Panc1 (cell line): Measurements from ENCODE around the gene WDR93. TPM values are rescaled to one million over a fixed set of nuclear protein-coding genes. Genes with fewer than 3 reads are reported as not detected.

Source experiments
- ATAC-seq: fragments of 200-7000 bp; cut with Tn5 transposase; 2 replicates; pipeline ENCODE4 v1.9.1; 2020; ENCODE audit warnings: mild to moderate bottlenecking, moderate library complexity
- BruUV-seq: library from RNA; stranded (reverse); fragments of 400-500 nt; replicated peaks from 2 replicates; lab custom pipeline; 2021; lab: Mats Ljungman, UMichigan
- CTCF ChIA-PET: fragments of 300-600 bp; sonication (Branson Sonifier 250); formaldehyde crosslinking; loops from one replicate; lab custom pipeline; 2022; ENCODE audit warnings: antibody characterized with exemption; lab: Charles Lee
- POLR2A ChIA-PET: fragments of 300-600 bp; sonication (Branson Sonifier 250); formaldehyde crosslinking; loops from one replicate; lab custom pipeline; 2022; ENCODE audit warnings: antibody characterized with exemption; lab: Charles Lee
- DNase-seq: peaks from one replicate; pipeline ENCODE4 v3.0.0-alpha.2; 2010; ENCODE audit warnings: low read depth, low spot score
- H3K27ac ChIP-seq: 2 replicates; pipeline ENCODE4 v1.5.1; 2011; ENCODE audit warnings: mild to moderate bottlenecking, low read length, inconsistent platforms
- H3K27me3 ChIP-seq: fragments of 200-500 bp; sonication (Bioruptor generic); 2 replicates; pipeline ENCODE4 v1.6.0; 2014; ENCODE audit warnings: low read length, inconsistent platforms; ENCODE audit not compliant: control insufficient read depth, insufficient read depth
- H3K36me3 ChIP-seq: fragments of 200-500 bp; sonication (Bioruptor generic); 2 replicates; pipeline ENCODE4 v1.5.1; 2014; ENCODE audit warnings: inconsistent platforms, mild to moderate bottlenecking, low read length, moderate library complexity; ENCODE audit not compliant: control insufficient read depth, insufficient read depth
- H3K4me1 ChIP-seq: 2 replicates; pipeline ENCODE4 v1.5.1; 2011; ENCODE audit warnings: inconsistent platforms, mild to moderate bottlenecking, low read length, moderate library complexity; ENCODE audit not compliant: control insufficient read depth, insufficient read depth
- H3K4me3 ChIP-seq, 2 experiments: 2 replicates each; pipeline ENCODE4 v1.5.1; 2011 to 2012; ENCODE audit warnings: low read depth in 2 of 2, low read length in 2 of 2, mild to moderate bottlenecking in 2 of 2, inconsistent platforms in 1 of 2, moderate library complexity in 1 of 2
- H3K9me3 ChIP-seq: fragments of 200-500 bp; sonication (Bioruptor generic); 2 replicates; pipeline ENCODE4 v1.5.1; 2014; ENCODE audit warnings: low read depth, mild to moderate bottlenecking, inconsistent platforms, low read length, moderate library complexity; ENCODE audit not compliant: control insufficient read depth, insufficient read depth
- POLR2AphosphoS5 ChIP-seq: IDR thresholded peaks from 2 replicates; pipeline ENCODE4 v1.6.1; 2012; ENCODE audit warnings: mild to moderate bottlenecking, low read depth, low read length, moderate library complexity
- SIN3A ChIP-seq: IDR thresholded peaks from 2 replicates; pipeline ENCODE4 v1.6.1; 2012; ENCODE audit warnings: low read depth, mild to moderate bottlenecking, low read length, moderate library complexity, borderline replicate concordance; ENCODE audit not compliant: insufficient read depth
- TCF7L2 ChIP-seq: IDR thresholded peaks from 2 replicates; pipeline ENCODE4 v1.6.1; 2011; ENCODE audit warnings: mild to moderate bottlenecking, low read depth, low read length, inconsistent platforms
- in situ Hi-C: cut with HindIII; loops from 2 replicates; pipeline ENCODE4 v1.10.0; 2016; ENCODE audit warnings: low sequenced_read_pairs, low pct_unique_long_range_greater_than_20kb
- intact Hi-C: fragments of 100-400 bp; cut with micrococcal nuclease; formaldehyde crosslinking; loops from one replicate; pipeline ENCODE4 v1.10.0; 2022; ENCODE audit not compliant: unreplicated experiment
- total RNA-seq: library from RNA; stranded (reverse); gene quantifications from one replicate; pipeline ENCODE4 v1.2.1, GENCODE V29; 2021; ENCODE audit not compliant: unreplicated experiment
- TF ChIP-seq, protein P1 (sequence below), 2 experiments: IDR thresholded peaks; 2 replicates each; pipeline ENCODE4 v1.6.1; 2011 to 2012; ENCODE audit warnings: low read depth in 2 of 2, control low read depth in 1 of 2, low read length in 1 of 2, mild to moderate bottlenecking in 1 of 2, moderate library complexity in 1 of 2; ENCODE audit not compliant: insufficient read depth in 1 of 2
- TF ChIP-seq, protein P2 (sequence below): fragments of 450-650 bp; IDR thresholded peaks from 2 replicates; pipeline ENCODE4 v1.5.1; 2017; ENCODE audit warnings: mild to moderate bottlenecking

Gene WDR93
- total RNA-seq, 1 experiment from 2014 or later: 0.18 TPM

DNA sequence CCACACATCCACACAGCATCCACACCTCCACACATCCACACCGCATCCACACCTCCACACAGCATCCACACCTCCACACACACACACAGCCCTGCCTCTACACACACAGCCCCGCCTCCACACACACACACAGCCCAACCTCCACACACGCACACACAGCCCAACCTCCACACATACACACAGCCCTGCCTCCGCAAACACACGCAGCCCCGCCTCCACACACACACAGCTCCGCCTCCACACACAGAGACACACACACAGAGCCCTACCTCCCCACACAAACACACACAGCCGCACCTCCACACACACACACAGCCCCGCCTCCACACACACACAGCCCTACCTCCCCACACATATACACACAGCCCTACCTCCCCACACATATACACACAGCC, 55.8 kb downstream of the WDR93 start:
- Histone ChIP-seq H3K9me3 (no peaks in the 10 kb centered on the region), H3K27ac (no peak overlapping the region), H3K4me1 (peaks cover 5% of the 10 kb centered on the region), H3K27me3 (no peaks in the 10 kb centered on the region), H3K36me3 (no peaks in the 10 kb centered on the region), H3K4me3 (no peak overlapping the region)
- intact Hi-C loops (loop anchor here (10.0 kb wide), 1 partner anchor 328 kb away; no protein-coding TSS in a partner anchor), in situ Hi-C loops (no loop called here)
- no TSS peak for BruUV-seq
- TF ChIP-seq SIN3A (no peak), POLR2AphosphoS5 (no peak), TCF7L2 (no peak)
- TF ChIP-seq, protein P1, sequence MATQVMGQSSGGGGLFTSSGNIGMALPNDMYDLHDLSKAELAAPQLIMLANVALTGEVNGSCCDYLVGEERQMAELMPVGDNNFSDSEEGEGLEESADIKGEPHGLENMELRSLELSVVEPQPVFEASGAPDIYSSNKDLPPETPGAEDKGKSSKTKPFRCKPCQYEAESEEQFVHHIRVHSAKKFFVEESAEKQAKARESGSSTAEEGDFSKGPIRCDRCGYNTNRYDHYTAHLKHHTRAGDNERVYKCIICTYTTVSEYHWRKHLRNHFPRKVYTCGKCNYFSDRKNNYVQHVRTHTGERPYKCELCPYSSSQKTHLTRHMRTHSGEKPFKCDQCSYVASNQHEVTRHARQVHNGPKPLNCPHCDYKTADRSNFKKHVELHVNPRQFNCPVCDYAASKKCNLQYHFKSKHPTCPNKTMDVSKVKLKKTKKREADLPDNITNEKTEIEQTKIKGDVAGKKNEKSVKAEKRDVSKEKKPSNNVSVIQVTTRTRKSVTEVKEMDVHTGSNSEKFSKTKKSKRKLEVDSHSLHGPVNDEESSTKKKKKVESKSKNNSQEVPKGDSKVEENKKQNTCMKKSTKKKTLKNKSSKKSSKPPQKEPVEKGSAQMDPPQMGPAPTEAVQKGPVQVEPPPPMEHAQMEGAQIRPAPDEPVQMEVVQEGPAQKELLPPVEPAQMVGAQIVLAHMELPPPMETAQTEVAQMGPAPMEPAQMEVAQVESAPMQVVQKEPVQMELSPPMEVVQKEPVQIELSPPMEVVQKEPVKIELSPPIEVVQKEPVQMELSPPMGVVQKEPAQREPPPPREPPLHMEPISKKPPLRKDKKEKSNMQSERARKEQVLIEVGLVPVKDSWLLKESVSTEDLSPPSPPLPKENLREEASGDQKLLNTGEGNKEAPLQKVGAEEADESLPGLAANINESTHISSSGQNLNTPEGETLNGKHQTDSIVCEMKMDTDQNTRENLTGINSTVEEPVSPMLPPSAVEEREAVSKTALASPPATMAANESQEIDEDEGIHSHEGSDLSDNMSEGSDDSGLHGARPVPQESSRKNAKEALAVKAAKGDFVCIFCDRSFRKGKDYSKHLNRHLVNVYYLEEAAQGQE (IDR thresholded peaks at IDR 0.05; ENCODE audit: insufficient read depth in 1 of 2, low read depth in 2 of 2, low read length in 1 of 2): no peak
- POLR2A ChIA-PET: no interaction called here
- DNase-seq (no peak), ATAC-seq (no peak)
- CTCF ChIA-PET: no interaction called here

DNA sequence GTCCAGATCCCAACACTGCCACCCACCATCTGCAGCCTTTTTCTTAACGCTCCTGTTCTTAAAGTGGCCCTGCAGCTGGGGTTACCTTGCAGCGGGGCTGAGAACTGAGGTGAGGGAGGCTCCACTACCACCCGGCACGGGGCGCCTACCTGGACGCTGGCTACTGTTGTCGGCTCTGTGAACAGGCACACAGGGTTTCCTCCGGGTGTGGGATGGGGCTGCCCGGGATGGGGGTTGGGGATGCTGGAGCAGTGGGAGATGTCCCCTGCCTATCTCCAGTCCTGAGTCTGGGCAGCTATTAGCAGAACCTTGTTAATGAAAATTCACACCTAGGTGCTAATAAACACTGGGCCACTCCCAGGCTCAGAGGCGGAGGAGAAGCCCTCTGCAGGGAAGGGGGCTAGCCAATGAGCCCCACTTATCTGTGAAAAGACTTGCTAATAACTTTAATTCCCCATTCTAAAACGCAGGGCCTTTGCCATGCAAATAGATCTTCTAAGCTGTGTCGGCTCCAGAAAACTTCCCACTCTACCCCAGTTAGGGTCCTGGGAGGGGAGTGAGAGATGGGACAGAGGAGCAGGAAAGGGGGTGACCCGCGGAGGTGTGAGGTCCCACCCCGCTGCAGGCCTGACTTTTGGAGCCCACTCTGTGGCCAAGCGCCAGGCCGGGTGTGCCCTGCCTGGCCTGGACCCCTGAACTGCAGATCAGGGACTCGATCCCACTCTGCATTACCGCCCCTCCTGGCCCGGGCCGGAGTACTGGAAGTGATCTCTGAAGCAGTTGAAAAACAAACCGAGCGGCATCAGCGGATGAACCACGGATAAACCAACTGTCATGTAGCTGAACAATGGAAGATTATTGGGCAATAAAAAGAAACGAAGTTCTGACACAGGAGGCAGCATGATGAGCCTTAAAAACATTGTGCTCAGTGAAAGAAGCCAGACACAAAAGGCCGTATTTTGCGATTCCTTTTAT, 57.4 kb downstream of the WDR93 start:
- no TSS peak for BruUV-seq
- intact Hi-C loops (loop anchor here (10.0 kb wide), 1 partner anchor 327 kb away; no protein-coding TSS in a partner anchor), in situ Hi-C loops (no loop called here)
- Histone ChIP-seq H3K9me3 (no peaks in the 10 kb centered on the region), H3K27ac (no peak overlapping the region), H3K27me3 (no peaks in the 10 kb centered on the region), H3K36me3 (no peaks in the 10 kb centered on the region), H3K4me3 (no peak overlapping the region), H3K4me1 (peaks cover 5% of the 10 kb centered on the region)
- no peak for TF ChIP-seq TCF7L2
- POLR2A ChIA-PET: interaction anchor here (0.7 kb wide), 1 partner anchor 44 kb away, joined by 6 read pairs; no protein-coding TSS in a partner anchor
- DNase-seq (no peak), ATAC-seq (no peak)
- CTCF ChIA-PET: no interaction called here

DNA sequence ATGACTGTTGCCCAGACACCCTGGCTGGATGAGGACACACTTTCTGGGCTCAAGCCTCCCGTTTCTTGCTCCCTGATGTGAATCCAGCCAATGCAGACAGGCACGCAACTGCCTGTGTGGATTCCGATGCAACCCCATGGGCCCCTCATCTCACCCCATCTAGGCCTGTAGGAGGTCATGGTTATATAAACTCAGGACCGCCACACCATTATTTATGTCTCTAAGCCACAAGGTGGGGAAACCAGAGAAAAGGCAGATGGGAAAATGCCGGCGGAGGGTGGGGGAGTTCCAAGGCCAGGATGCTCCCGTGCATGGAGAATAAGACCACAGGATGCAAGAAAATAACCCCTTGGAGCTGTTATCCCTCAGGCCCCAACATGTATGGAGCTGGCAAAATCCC, 58.4 kb downstream of the WDR93 start:
- intact Hi-C loops (loop anchor here (10.0 kb wide), 1 partner anchor 326 kb away; no protein-coding TSS in a partner anchor), in situ Hi-C loops (no loop called here)
- peaks cover 5% of the 10 kb centered on the region for H3K4me1 ChIP-seq
- no peak for ATAC-seq
- no peaks in the 10 kb centered on the region for H3K36me3 ChIP-seq
- H3K4me3 ChIP-seq: no peak overlapping the region
- ChIA-PET POLR2A (no interaction called here), CTCF (no interaction called here)
- H3K9me3 ChIP-seq: no peaks in the 10 kb centered on the region
- no TSS peak for BruUV-seq
- no peak for TF ChIP-seq TCF7L2
- no peak for TF ChIP-seq POLR2AphosphoS5
- TF ChIP-seq SIN3A: no peak
- TF ChIP-seq, protein P2, sequence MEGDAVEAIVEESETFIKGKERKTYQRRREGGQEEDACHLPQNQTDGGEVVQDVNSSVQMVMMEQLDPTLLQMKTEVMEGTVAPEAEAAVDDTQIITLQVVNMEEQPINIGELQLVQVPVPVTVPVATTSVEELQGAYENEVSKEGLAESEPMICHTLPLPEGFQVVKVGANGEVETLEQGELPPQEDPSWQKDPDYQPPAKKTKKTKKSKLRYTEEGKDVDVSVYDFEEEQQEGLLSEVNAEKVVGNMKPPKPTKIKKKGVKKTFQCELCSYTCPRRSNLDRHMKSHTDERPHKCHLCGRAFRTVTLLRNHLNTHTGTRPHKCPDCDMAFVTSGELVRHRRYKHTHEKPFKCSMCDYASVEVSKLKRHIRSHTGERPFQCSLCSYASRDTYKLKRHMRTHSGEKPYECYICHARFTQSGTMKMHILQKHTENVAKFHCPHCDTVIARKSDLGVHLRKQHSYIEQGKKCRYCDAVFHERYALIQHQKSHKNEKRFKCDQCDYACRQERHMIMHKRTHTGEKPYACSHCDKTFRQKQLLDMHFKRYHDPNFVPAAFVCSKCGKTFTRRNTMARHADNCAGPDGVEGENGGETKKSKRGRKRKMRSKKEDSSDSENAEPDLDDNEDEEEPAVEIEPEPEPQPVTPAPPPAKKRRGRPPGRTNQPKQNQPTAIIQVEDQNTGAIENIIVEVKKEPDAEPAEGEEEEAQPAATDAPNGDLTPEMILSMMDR: no peak
- TF ChIP-seq, protein P1 (IDR thresholded peaks at IDR 0.05; ENCODE audit: insufficient read depth in 1 of 2, low read depth in 2 of 2, low read length in 1 of 2): no peak
- DNase-seq: no peak
- no peaks in the 10 kb centered on the region for H3K27me3 ChIP-seq
- no peak overlapping the region for H3K27ac ChIP-seq
